CD4-positive, alpha-beta memory T cell (primary cell): ENCODE measurements around the gene NR2F6. TPM values are rescaled to one million over a fixed set of nuclear protein-coding genes. Genes with fewer than 3 reads are reported as not detected.

Experiments used
- CTCF ChIA-PET: fragments of 350-600 bp; sonication (Branson Sonifier 250); formaldehyde crosslinking; loops from one replicate; lab custom pipeline; 2021; ENCODE audit warnings: inconsistent platforms; ENCODE audit not compliant: partially characterized antibody; lab: Charles Lee
- POLR2A ChIA-PET: fragments of 350-600 bp; sonication (Branson Sonifier 250); formaldehyde crosslinking; loops from one replicate; lab custom pipeline; 2021; ENCODE audit not compliant: partially characterized antibody; lab: Charles Lee
- DNase-seq, 5 donors: peaks; one replicate each; pipeline versions ENCODE4 v3.0.0 to v3.0.0-alpha.2; 2020 to 2022; ENCODE audit warnings: mixed read lengths in 1 of 5
- H3K27ac ChIP-seq: one replicate; pipeline ENCODE4 v1.7.0; 2013; ENCODE audit warnings: low read depth, low read length
- H3K27me3 ChIP-seq: 2 replicates; pipeline ENCODE4 v1.7.0; 2013; ENCODE audit warnings: mild to moderate bottlenecking, low read length, moderate library complexity; ENCODE audit not compliant: insufficient read depth
- H3K36me3 ChIP-seq: 2 replicates; pipeline ENCODE4 v1.7.0; 2013; ENCODE audit warnings: mild to moderate bottlenecking, low read length, moderate library complexity; ENCODE audit not compliant: insufficient read depth
- H3K4me1 ChIP-seq: 2 replicates; pipeline ENCODE4 v1.7.0; 2013; ENCODE audit warnings: mild to moderate bottlenecking, low read length, moderate library complexity; ENCODE audit not compliant: insufficient read depth
- H3K4me3 ChIP-seq, 2 donors: one replicate each; pipeline ENCODE4 v1.7.0; 2013; ENCODE audit warnings: low read length in 2 of 2, mild to moderate bottlenecking in 1 of 2
- H3K9me3 ChIP-seq, 2 donors: one replicate each; pipeline ENCODE4 v1.7.0; 2013; ENCODE audit warnings: low read length in 2 of 2, control low read depth in 1 of 2; ENCODE audit not compliant: control insufficient read depth in 1 of 2
- H3K27ac Mint-ChIP-seq, 7 donors: one replicate each; pipeline ENCODE4 v1.8.0; 2020 to 2021; ENCODE audit warnings: mixed read lengths in 7 of 7, mild to moderate bottlenecking in 6 of 7, inconsistent platforms in 3 of 7, moderate library complexity in 3 of 7
- H3K27me3 Mint-ChIP-seq, 2 donors: one replicate each; pipeline ENCODE4 v1.8.0; 2020 to 2021; ENCODE audit warnings: mixed read lengths in 2 of 2
- H3K36me3 Mint-ChIP-seq, 2 donors: one replicate each; pipeline ENCODE4 v1.8.0; 2020 to 2021; ENCODE audit warnings: mixed read lengths in 2 of 2, inconsistent platforms in 1 of 2, mild to moderate bottlenecking in 1 of 2
- H3K4me1 Mint-ChIP-seq, 4 donors: one replicate each; pipeline ENCODE4 v1.8.0; 2020 to 2021; ENCODE audit warnings: mixed read lengths in 4 of 4, mild to moderate bottlenecking in 1 of 4
- H3K4me3 Mint-ChIP-seq, 8 donors: one replicate each; pipeline ENCODE4 v1.8.0; 2020 to 2021; ENCODE audit warnings: mixed read lengths in 8 of 8, mild to moderate bottlenecking in 7 of 8, moderate library complexity in 6 of 8, inconsistent platforms in 3 of 8
- H3K9me3 Mint-ChIP-seq, 8 donors: one replicate each; pipeline ENCODE4 v1.8.0; 2020 to 2021; ENCODE audit warnings: mixed read lengths in 8 of 8, mild to moderate bottlenecking in 5 of 8, inconsistent platforms in 3 of 8, moderate library complexity in 1 of 8
- intact Hi-C: fragments of 100-400 bp; cut with micrococcal nuclease; formaldehyde crosslinking; loops from one replicate; pipeline ENCODE4 v1.15.1; 2023
- polyA plus RNA-seq, 2 donors: library from polyadenylated mRNA; unstranded; fragments of 300-500 nt; fragmentation: Illumina TruSeq; gene quantifications; one replicate each; pipeline ENCODE4 v1.2.3, GENCODE V29; 2021
- total RNA-seq, 2 experiments: library from RNA; stranded (reverse); gene quantifications; one replicate each; pipeline ENCODE4 v1.2.3, GENCODE V29; 2021

The NR2F6 gene
- total RNA-seq (1 to 10 TPM; 7.1 TPM), polyA plus RNA-seq (1 to 10 TPM; 1.2 to 2.3 TPM)

DNA sequence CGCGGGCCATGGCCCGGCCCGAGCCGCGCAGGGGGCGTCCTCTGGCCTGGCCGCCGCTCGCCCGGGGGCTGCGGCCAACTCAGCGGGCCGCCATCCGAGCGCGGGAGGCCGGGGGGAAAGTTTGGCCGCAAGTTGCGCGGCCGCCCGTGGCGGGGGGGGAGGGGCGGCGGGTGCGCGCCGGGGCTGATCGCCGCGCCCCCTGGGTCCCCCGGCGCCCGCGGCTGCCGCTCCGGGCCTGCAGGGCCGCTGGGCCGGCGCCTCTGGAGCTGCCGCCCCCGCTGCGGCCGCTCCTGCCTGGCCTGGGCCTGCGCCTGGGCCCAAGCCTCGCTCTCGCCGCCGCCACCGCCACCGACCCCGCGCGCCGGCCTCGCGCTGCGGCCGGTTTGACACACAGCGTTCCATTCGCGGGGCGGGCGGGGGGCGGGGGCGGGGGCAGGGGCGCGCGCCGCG, at the start of gene NR2F6:
TSS of gene NR2F6 (minus strand) at position 385 of the 450 bp plus-strand sequence. CDS start 699 bp downstream, outside the sequence.
- POLR2A ChIA-PET: interaction anchor here (1.4 to 3.3 kb wide), 3 partner anchors 11 to 22 kb away, joined by 4 to 19 read pairs (median 4); partner anchors contain the start of genes BABAM1 and OCEL1
- Mint-ChIP-seq H3K27ac (peak within 1 kb of the TSS in 5 of 7 donors; percentile 60 to 88 (median 79)), H3K36me3 (no peaks in the 10 kb centered on the region), H3K4me1 (peaks cover 0 to 4% (median 3%) of the 10 kb centered on the region in 4 donors), H3K9me3 (peaks cover 0 to 2% (median 0%) of the 10 kb centered on the region in 8 donors), H3K27me3 (no peaks in the 10 kb centered on the region), H3K4me3 (peak within 1 kb of the TSS; percentile 83 to 97 (median 86))
- no peak for DNase-seq
- Histone ChIP-seq H3K4me3 (peak within 1 kb of the TSS in 1 of 2 donors; percentile 64), H3K27me3 (no peaks in the 10 kb centered on the region), H3K4me1 (peaks cover 11% of the 10 kb centered on the region), H3K36me3 (no peaks in the 10 kb centered on the region), H3K9me3 (no peaks in the 10 kb centered on the region), H3K27ac (peak within 1 kb of the TSS; percentile 42)
- CTCF ChIA-PET: no interaction called here
- intact Hi-C loops: no loop called here

GRCh38 chr19:17294051-17294891, 48.6 kb upstream of the NR2F6 start:
- peak overlapping the region in 1 of 8 donors; percentile 20 for H3K4me3 Mint-ChIP-seq
- H3K27me3 Mint-ChIP-seq: peaks cover 0 to 2% of the 10 kb centered on the region in 2 donors
- Histone ChIP-seq H3K27ac (no peak overlapping the region), H3K4me1 (peaks cover 6% of the 10 kb centered on the region), H3K27me3 (no peaks in the 10 kb centered on the region), H3K4me3 (no peak overlapping the region), H3K9me3 (peaks cover 0 to 4% of the 10 kb centered on the region in 2 donors), H3K36me3 (no peaks in the 10 kb centered on the region)
- H3K36me3 Mint-ChIP-seq: peaks cover 0 to 2% of the 10 kb centered on the region in 2 donors
- H3K4me1 Mint-ChIP-seq: peaks cover 3 to 5% (median 4%) of the 10 kb centered on the region in 4 donors
- H3K9me3 Mint-ChIP-seq: peaks cover 0 to 2% (median 0%) of the 10 kb centered on the region in 8 donors
- ChIA-PET POLR2A (interaction anchor here (2.1 kb wide), 1 partner anchor 41 kb away, joined by 7 read pairs; the partner anchor contains the start of gene ANO8), CTCF (interaction anchor here (0.9 to 1.9 kb wide), 4 partner anchors 11 to 92 kb away, joined by 3 to 7 read pairs (median 4); partner anchors contain the start of gene MRPL34)
- no peak overlapping the region for H3K27ac Mint-ChIP-seq
- intact Hi-C loops: no loop called here
- DNase-seq: peak in 4 of 5 donors; percentile 27 to 60 (median 34)

- peaks cover 0 to 2% of the 10 kb centered on the region in 2 donors for H3K27me3 Mint-ChIP-seq
- ChIA-PET CTCF (interaction anchor here (0.7 to 4.3 kb wide), 11 partner anchors 9 to 224 kb away, joined by 3 to 56 read pairs (median 6); partner anchors contain the start of genes ABHD8, DDA1 and MRPL34), POLR2A (interaction anchor here (1.0 to 2.1 kb wide), 3 partner anchors 16 to 58 kb away, joined by 5 to 7 read pairs (median 5); partner anchors contain the start of genes ANO8 and DDA1)
- Histone ChIP-seq H3K27me3 (no peaks in the 10 kb centered on the region), H3K4me3 (no peak overlapping the region), H3K27ac (no peak overlapping the region), H3K4me1 (peaks cover 6% of the 10 kb centered on the region), H3K9me3 (peaks cover 0 to 4% of the 10 kb centered on the region in 2 donors), H3K36me3 (no peaks in the 10 kb centered on the region)
- peaks cover 0 to 2% of the 10 kb centered on the region in 2 donors for H3K36me3 Mint-ChIP-seq
- peaks cover 3 to 5% (median 4%) of the 10 kb centered on the region in 4 donors for H3K4me1 Mint-ChIP-seq
- DNase-seq: no peak
- H3K27ac Mint-ChIP-seq: no peak overlapping the region
- H3K9me3 Mint-ChIP-seq: peaks cover 0 to 2% (median 0%) of the 10 kb centered on the region in 8 donors
- intact Hi-C loops: loop anchor here (2.0 kb wide), 2 partner anchors 41 to 175 kb away; partner anchors contain the start of gene ANO8
- H3K4me3 Mint-ChIP-seq: no peak overlapping the region
Observed at GRCh38 chr19:17293605-17294004, 47.9 kb upstream of the NR2F6 start.

DNA sequence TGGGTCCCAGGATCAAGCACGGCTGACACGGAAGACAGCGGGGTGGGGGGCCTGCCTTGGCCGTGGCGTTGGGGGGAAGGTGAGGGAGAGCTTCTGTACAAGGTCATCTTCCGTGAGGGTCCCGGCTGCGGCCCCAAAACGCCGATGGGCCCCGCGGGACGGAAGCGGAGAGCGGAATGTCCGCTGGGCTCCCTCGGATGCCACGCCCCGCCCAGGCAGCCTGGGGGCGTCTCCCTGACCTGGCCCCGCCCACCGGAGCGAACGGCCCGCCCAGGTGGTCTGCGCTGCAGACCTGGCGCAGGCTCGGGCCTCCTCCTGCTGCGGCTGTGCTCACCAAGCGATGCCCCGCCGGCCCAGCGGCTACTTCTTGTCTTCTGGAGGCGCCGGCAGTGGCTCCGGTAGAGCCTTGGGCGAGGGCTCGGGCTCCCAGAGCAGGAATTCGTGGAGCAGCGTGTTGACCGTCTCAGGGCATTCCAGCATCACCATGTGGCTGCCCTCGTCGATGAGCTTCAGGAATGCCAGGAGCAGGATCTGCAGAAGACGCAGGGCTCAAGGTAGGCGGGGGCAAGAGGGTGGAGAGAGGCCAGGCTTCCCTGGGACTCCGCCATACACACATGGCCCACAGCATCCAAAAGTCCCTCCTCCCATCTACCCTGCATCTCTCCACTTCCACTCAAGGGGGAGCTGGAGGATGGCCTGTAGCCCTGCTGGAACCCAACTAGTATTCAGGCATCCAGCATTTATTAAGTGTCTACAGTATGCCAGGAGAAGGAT, 46.8 kb upstream of the NR2F6 start:
- Histone ChIP-seq H3K4me1 (peaks cover 6% of the 10 kb centered on the region), H3K27ac (peak overlapping the region; percentile 20), H3K4me3 (peak overlapping the region; percentile 61 to 75), H3K27me3 (no peaks in the 10 kb centered on the region), H3K36me3 (no peaks in the 10 kb centered on the region), H3K9me3 (no peaks in the 10 kb centered on the region)
- intact Hi-C loops: loop anchor here (1.0 to 2.0 kb wide), 7 partner anchors 13 to 176 kb away; partner anchors contain the start of genes ANO8, BABAM1 and MRPL34
- Mint-ChIP-seq H3K4me3 (peak overlapping the region; percentile 88 to 92 (median 90)), H3K36me3 (peaks cover 0 to 2% of the 10 kb centered on the region in 2 donors), H3K27ac (peak overlapping the region; percentile 47 to 89 (median 81)), H3K4me1 (peaks cover 3 to 5% (median 4%) of the 10 kb centered on the region in 4 donors), H3K27me3 (peaks cover 0 to 4% of the 10 kb centered on the region in 2 donors), H3K9me3 (no peaks in the 10 kb centered on the region)
- DNase-seq: peak; percentile 77 to 85 (median 80)
- POLR2A ChIA-PET: interaction anchor here (0.6 to 2.9 kb wide), 13 partner anchors 10 to 127 kb away, joined by 3 to 9 read pairs (median 5); partner anchors contain the start of genes ANO8, BABAM1, DDA1 and MRPL34
- CTCF ChIA-PET: interaction anchor here (0.6 to 4.3 kb wide), 15 partner anchors 9 to 223 kb away, joined by 3 to 56 read pairs (median 6); partner anchors contain the start of genes ABHD8, DDA1, MRPL34 and MYO9B

DNA sequence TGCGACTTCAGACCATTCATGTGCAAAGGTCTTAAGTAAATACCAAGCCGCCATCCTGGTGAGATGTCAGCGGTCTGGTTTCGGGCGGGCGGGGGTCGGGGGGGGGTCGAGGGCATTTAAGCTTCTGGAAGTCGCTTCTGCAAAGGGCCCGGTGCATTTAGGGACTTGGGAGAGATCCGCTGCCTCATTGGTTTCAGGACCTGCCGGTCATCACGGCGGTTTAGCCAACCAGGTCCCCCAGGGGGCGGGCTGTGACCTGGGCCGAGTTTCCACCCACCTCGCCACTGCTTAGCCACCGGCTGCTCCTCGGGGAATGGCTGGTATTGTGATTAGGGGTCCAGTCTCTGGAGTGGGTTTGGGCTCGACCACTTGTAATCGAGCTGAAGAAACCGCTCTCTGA, 43.8 kb upstream of the NR2F6 start:
- Histone ChIP-seq H3K27ac (no peak overlapping the region), H3K4me1 (peaks cover 6% of the 10 kb centered on the region), H3K4me3 (no peak overlapping the region), H3K27me3 (no peaks in the 10 kb centered on the region), H3K36me3 (no peaks in the 10 kb centered on the region), H3K9me3 (no peaks in the 10 kb centered on the region)
- no peak overlapping the region for H3K27ac Mint-ChIP-seq
- H3K4me3 Mint-ChIP-seq: peak overlapping the region in 1 of 8 donors; percentile 41
- peaks cover 0 to 2% of the 10 kb centered on the region in 2 donors for H3K36me3 Mint-ChIP-seq
- intact Hi-C loops: no loop called here
- no peak for DNase-seq
- CTCF ChIA-PET: interaction anchor here (0.6 to 4.3 kb wide), 4 partner anchors 27 to 614 kb away, joined by 3 to 56 read pairs (median 4); no protein-coding TSS in a partner anchor
- H3K9me3 Mint-ChIP-seq: no peaks in the 10 kb centered on the region
- peaks cover 0 to 4% of the 10 kb centered on the region in 2 donors for H3K27me3 Mint-ChIP-seq
- POLR2A ChIA-PET: interaction anchor here (0.6 kb wide), 1 partner anchor 104 kb away, joined by 4 read pairs; the partner anchor contains the start of gene CCDC194
- H3K4me1 Mint-ChIP-seq: peaks cover 3 to 5% (median 4%) of the 10 kb centered on the region in 4 donors

DNA sequence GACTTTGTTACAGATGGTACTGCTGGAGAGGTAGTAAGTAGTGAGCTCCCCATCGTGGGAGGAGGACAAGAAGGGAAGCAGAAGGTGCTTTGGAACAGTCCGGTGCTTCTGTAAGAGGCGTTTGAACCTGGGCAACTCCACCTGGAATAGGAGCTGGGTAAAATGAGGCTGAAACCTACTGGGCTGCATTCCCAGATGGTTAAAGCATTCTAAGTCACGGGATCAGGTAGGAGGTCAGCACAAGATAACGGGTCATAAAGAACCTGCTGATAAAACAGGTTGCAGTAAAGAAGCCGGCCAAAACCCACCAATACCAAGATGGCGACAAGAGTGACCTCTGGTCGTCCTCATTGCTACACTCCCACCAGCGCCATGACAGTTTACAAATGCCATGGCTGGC, 41.0 kb upstream of the NR2F6 start:
- no peak overlapping the region for H3K4me3 ChIP-seq
- POLR2A ChIA-PET: interaction anchor here (1.2 kb wide), 1 partner anchor 165 kb away, joined by 3 read pairs; no protein-coding TSS in a partner anchor
- H3K9me3 ChIP-seq: no peaks in the 10 kb centered on the region
- Mint-ChIP-seq H3K36me3 (no peaks in the 10 kb centered on the region), H3K27me3 (peaks cover 0 to 4% of the 10 kb centered on the region in 2 donors), H3K9me3 (no peaks in the 10 kb centered on the region), H3K27ac (no peak overlapping the region), H3K4me3 (no peak overlapping the region), H3K4me1 (peaks cover 2 to 4% (median 3%) of the 10 kb centered on the region in 4 donors)
- H3K27ac ChIP-seq: no peak overlapping the region
- CTCF ChIA-PET: interaction anchor here (0.7 to 1.5 kb wide), 2 partner anchors 81 to 166 kb away, joined by 3 to 4 read pairs; no protein-coding TSS in a partner anchor
- no peaks in the 10 kb centered on the region for H3K27me3 ChIP-seq
- intact Hi-C loops: no loop called here
- H3K4me1 ChIP-seq: peaks cover 10% of the 10 kb centered on the region
- no peak for DNase-seq
- no peaks in the 10 kb centered on the region for H3K36me3 ChIP-seq
